Measurements from ENCODE around the gene SLC35F1.

DNA sequence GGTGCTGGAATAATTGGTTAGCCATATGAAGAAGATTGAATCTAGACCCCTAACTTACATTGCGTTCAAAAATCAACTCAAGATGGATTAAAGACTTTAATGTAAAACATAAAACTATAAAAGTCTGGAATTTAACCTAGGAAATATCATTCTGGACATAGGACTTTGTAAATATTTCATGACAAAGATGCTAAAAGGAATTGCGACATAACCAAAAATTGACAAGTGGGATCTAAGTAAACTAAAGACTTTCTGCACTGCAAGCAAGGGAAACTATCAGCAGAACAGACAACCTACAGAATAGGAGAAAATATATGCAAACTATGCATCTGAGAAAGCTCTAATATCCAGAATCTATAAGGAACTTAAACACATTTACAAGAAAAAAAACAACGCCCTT lies 45.5 kb upstream of the SLC35F1 start:
- TF ChIP-seq, protein P1, sequence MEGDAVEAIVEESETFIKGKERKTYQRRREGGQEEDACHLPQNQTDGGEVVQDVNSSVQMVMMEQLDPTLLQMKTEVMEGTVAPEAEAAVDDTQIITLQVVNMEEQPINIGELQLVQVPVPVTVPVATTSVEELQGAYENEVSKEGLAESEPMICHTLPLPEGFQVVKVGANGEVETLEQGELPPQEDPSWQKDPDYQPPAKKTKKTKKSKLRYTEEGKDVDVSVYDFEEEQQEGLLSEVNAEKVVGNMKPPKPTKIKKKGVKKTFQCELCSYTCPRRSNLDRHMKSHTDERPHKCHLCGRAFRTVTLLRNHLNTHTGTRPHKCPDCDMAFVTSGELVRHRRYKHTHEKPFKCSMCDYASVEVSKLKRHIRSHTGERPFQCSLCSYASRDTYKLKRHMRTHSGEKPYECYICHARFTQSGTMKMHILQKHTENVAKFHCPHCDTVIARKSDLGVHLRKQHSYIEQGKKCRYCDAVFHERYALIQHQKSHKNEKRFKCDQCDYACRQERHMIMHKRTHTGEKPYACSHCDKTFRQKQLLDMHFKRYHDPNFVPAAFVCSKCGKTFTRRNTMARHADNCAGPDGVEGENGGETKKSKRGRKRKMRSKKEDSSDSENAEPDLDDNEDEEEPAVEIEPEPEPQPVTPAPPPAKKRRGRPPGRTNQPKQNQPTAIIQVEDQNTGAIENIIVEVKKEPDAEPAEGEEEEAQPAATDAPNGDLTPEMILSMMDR (IDR thresholded peaks at IDR 0.05; ENCODE audit: borderline replicate concordance, extremely low read depth, low read length, poor library complexity, severe bottlenecking) = no peak
- TF ChIP-seq EZH2 (IDR thresholded peaks at IDR 0.05; ENCODE audit: borderline replicate concordance, low read depth, low read length, severe bottlenecking) = no peak
